Activated CD4-positive, alpha-beta T cell treated with anti-CD3 and anti-CD28 coated beads, Interleukin-2, amount 50 U/mL, for 48 hours (primary cell): ENCODE results near the gene NEXN.
"Not testable (repeated sequence)": the region's sequence is repeated elsewhere in the genome, so short reads cannot be mapped to it uniquely, and the experiment has no call there.

Experiments
- DNase-seq, 2 experiments: peaks; one replicate each; pipeline ENCODE4 v3.0.0-alpha.2; 2020

The NEXN gene

DNA sequence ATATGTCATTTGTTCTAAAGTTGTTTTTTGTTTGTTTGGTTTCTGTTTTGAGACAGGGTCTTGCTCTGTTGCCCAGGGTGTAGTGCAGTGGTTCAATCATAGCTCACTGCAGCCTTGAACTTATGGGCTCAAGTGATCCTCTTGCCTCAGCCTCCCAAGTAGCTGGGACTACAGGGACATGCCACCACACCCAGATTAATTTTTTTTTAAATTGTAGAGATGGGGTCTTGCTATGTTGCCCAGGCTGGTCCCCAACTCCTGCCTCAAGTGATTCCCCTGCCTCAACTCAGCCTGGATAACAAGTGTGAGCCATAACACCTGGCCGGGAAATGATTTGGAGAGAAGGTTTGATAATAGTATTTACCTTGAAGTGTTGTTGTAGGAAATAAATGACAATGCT, 18.2 kb downstream of the NEXN start:
- DNase-seq: no peak

- no peak for DNase-seq
Measured at GRCh38 chr1:77910116-77910515, 21.7 kb downstream of the NEXN start.

DNA sequence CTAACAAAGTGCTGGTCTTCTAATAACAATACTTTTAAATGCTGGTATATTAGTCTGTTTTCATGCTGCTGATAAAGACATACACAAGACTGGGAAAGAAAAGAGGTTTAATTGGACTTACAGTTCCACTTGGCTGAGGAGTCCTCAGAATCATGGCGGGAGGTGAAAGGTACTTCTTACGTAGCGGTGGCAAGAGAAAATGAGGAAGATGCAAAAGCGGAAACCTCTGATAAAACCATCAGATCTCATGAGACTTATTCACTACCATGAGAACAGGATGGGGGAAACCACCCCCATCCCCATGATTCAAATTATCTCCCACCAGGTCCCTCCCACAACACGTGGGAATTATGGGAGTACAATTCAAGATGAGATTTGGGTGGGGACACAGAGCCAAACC, 30.5 kb downstream of the NEXN start:
- not testable (repeated sequence) for DNase-seq

GRCh38 chr1:77925518-77925917, 37.1 kb downstream of the NEXN start:
- no peak for DNase-seq

DNA sequence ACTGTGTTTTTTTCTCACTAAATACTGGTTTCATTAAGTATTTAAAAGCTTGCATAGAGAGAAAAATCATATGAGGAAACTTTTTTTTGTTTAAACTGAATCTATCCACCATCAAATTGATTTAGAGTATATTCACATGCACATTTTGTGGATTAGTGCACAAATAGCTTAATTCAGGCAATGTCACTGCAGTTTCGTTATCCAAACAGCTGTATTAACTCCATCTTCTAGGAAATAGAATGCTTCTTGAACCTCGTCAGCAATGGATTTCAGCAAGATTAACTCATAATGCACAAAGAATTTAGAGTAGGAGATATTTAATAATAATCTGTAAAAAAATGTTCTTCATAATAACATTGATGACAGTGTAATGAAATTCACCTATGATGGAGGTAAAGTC, 37.5 kb downstream of the NEXN start:
- DNase-seq: no peak

GRCh38 chr1:77926561-77927357, 38.3 kb downstream of the NEXN start:
- DNase-seq: no peak

DNA sequence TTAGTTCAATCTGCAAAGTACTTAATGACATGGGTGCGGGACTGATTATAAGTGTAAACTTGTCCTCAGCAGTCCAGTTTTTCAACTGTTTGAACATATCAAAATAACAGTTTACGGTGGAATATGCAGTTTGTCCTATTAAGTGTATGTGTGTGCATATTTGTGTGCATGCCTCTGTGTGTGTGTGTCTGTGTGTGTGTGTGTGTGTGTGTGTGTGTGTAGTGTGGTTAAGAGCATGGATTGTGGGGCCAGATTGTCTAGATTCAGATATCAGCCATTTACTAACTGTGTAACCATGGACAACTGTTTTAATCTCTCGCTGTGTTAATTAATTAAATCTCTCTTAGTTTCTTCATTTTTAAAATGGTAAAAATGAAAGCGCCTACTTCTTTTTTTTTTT, 39.0 kb downstream of the NEXN start:
- DNase-seq: no peak

DNA sequence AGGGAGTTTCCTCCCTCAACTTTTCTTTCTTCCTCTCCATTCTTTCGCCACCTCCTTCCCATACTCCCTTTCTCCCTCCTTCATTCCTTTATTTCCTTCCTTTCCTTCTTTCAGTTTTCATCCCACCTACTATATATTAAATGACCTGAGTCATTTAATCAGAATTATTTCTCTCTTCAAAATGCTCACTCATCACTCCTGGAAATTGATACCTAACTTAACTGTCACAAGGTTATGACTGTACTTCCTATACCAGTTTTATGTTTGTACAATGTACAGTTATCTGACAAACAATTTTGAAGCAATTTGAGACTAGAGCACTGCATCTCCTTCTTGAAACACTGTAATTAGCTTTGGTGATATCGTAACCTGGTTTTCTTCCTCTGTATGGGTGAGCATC, 41.4 kb downstream of the NEXN start:
- DNase-seq: no peak

- no peak for DNase-seq
Measured at GRCh38 chr1:77938651-77939050, 50.2 kb downstream of the NEXN start.

DNA sequence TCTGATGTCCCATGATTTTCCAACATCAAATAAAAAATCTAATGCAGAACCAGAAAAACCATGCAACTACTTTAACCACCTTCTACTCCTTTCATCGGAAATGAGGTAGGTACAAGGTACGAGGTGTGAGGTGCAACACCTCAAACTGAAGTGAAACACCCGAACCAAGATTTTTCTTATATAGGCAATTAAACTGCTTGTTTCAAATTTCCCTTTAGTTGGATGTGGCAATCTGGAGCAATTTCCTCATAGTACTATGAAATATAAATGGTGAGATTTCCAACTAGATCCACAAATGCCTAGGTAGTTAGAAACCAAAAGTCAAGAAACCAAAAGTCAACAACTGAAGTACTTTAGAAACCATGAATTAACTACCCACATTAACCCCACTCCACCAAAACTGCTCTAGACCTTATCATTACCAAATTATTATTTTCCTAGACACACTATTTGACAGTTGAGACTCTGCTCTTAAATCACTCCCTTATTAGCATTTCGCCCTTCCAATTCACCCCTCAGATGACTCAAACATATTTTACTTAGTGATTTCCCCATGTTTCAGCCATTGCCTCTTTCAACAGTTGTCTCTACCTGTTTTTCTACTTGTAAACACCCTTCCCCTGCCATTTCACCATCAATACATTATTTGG, 52.6 kb downstream of the NEXN start:
- DNase-seq: no peak

- DNase-seq: no peak
Measured at GRCh38 chr1:77942400-77943140, 54.1 kb downstream of the NEXN start.

GRCh38 chr1:77945345-77945744, 56.9 kb downstream of the NEXN start:
- no peak for DNase-seq

DNA sequence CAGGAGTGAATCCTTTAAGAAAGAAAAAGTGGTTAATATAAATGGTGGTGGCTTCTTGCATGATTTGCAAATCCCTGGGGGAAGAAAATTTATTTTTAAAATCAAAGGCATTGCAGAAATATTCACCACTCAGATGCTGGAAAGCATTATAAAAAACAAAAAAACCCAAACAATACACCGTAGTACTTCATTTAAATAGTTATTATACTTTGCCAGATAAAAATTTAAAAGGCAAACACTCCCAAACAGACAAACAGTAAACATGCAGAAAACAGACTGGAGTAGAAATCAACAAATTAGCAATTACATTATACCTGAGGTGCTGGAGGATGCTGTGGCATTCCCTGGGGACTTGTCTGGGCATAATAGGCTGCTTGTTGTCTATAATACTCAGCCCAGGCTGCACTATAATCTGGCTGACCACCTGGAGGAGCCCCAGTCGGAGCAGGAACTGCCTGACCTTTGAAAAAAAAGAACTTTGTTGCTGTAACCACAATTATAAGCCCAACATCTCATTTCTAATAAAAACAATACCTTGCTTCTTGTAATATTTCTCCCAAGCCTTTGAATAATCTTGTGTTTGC, 60.5 kb downstream of the NEXN start:
- no peak for DNase-seq

DNA sequence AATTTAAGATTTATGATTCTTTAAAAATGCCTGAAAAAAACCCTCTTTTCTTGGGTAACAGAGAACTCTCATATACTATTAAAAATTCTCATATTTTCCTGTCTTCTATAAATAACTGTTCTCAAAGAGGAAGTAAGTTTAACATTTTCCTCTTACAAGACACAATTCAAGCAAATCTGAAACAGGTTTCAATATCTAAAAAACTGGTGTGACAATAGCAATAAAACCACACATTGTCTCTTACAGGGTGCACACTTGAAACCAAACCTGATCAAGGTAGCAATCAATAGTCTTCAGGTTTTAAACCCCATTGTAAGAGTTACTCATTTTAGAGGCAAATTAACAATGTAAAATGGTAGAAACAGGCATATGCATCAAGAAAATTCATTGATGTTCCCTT, 62.4 kb downstream of the NEXN start:
- no peak for DNase-seq

DNA sequence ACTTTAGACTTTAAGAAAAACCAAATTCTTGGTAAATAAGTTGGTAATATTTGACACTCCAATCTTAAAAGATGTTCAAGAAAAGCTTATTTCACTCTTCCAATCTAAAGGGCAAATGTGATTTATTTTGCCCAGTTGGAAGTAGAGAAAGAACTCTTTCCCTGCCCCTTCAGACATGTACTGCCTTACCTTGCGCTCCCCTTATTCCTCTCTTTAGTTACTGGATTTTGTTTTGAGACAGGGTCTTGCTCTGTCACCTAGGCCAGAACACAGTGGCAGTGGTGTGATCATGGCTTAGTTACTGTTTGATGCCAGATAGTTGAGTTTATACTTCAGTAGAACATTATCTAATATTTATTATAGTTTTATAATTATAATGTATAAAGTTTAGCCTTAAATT, 62.9 kb downstream of the NEXN start:
- no peak for DNase-seq

DNA sequence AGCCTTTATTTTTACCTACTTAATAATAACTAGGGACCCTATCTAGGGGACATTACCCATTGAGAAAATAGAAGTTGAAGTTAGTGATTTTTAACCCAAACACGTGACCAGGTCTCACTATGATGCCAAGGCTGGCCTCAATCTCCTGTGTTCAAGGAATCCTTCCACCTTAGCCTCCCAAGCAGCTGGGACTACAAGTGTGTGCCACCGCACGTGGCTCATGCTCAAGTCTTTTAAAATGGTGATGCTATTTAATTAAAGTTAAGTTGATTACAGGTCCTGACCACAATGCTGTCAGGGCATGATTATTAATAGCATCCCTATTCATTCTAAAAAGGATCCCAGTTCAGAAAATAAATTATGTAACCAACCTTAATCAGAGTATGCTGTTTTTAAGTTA, 65.5 kb downstream of the NEXN start:
- DNase-seq: no peak

GRCh38 chr1:77954521-77954920, 66.1 kb downstream of the NEXN start:
- DNase-seq: no peak

DNA sequence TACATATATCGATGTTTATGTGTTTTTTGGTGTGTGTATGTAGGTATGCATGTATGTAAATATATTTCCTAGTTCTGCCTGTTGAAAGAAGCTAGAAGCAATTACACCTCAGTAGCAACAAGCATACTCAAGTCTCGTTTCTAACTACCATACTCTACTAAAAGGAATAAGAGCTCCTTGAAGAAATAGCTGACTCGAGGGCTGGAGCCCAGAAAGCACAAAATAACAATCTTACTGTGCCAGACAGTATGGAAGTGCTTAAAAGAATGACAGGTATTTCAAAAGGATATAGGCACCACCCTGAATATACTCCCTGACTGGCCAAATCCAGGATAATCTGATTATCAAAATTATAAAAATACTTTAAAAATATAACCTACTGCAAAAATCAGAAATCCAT, 67.3 kb downstream of the NEXN start:
- no peak for DNase-seq

GRCh38 chr1:77956464-77956863, 68.0 kb downstream of the NEXN start:
- no peak for DNase-seq

DNA sequence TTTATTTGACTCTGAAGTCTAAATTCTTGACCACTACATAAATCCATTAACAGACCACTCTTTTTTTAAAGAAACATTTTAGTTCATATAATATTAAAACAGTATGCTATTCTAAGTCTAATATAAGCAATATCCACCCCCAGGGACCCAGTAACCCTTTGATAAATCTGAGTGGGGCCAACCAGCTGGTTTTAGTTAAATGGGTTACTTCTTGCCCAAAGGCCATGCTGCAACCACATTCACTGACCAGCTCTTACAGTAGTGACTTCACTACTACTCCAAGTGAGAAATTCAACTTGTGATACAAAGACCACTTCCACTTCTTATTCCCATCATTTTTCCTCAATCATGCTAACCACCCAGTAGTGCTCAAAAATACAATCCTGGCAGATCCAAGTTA, 70.0 kb downstream of the NEXN start:
- no peak for DNase-seq

GRCh38 chr1:77958850-77959249, 70.4 kb downstream of the NEXN start:
- DNase-seq: no peak

DNA sequence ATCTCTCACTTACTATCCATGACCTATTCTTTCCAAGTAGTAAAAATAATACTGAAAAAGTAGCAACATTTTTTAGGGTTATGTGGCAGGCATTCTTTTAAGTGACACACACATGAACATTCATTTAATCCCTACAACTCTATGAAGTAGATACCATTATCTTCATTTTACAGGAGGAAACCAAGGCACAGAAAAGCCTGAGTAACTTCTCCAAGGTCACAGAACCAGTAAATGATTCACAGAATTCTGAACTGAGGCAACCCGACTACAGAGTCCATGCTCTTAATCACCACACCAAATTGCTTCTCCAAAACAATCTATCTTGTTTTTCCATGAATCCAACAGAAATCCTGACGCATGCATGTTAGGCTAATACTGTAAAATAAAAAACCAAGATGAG, 73.0 kb downstream of the NEXN start:
- no peak for DNase-seq

- DNase-seq: no peak
Measured at GRCh38 chr1:77966291-77966690, 77.9 kb downstream of the NEXN start.

DNA sequence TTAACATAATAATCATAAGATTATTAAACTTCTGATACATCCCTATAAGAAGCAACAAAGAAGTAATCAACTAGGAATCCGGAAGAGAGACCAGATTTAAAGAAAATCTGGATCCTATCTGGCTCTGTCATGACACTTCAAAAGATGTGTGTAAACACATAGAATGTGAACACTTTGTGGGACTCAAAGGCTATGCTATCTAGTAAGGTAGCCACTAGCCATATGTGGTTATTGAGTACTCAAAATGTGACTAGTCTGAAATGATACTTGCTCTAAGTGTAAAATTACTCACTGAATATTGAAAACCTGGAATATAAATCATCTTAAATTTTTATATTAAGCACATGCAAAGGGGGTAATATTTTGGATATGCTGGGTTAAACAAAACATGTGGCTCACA, 81.8 kb downstream of the NEXN start:
- DNase-seq: no peak
